SJCRH30 (cell line): Measurements from ENCODE around the gene BEX5. TPM values are rescaled to one million over a fixed set of nuclear protein-coding genes. Genes with fewer than 3 reads are reported as not detected.

ENCODE experiments used
- DNase-seq, 2 experiments: peaks; one replicate each; pipeline ENCODE4 v3.0.0-alpha.2; 2015 to 2020
- H3K27ac ChIP-seq: fragments of 250-450 bp; sonication (Bioruptor Pico); 2 replicates; pipeline ENCODE4 v1.5.1; 2020; ENCODE audit warnings: mild to moderate bottlenecking, moderate library complexity
- H3K27me3 ChIP-seq: fragments of 250-450 bp; sonication (Bioruptor Pico); 2 replicates; pipeline ENCODE4 v1.5.1; 2020; ENCODE audit warnings: mild to moderate bottlenecking, moderate library complexity
- H3K36me3 ChIP-seq: fragments of 250-450 bp; sonication (Bioruptor Pico); 2 replicates; pipeline ENCODE4 v1.5.1; 2020; ENCODE audit warnings: mild to moderate bottlenecking, moderate library complexity
- H3K4me1 ChIP-seq: fragments of 250-450 bp; sonication (Bioruptor Pico); 2 replicates; pipeline ENCODE4 v1.5.1; 2020; ENCODE audit warnings: mild to moderate bottlenecking, moderate library complexity
- H3K4me3 ChIP-seq: fragments of 250-450 bp; sonication (Bioruptor Pico); 2 replicates; pipeline ENCODE4 v1.5.1; 2020; ENCODE audit warnings: mild to moderate bottlenecking, moderate library complexity
- H3K9me3 ChIP-seq: fragments of 250-450 bp; sonication (Bioruptor Pico); replicated peaks from 2 replicates; pipeline ENCODE4 v1.5.1; 2020; ENCODE audit warnings: mild to moderate bottlenecking, moderate library complexity
- total RNA-seq: library from RNA; depleted of rRNA; stranded (reverse); fragments of >200 nt; shearing (Covaris generic); gene quantifications from 2 replicates; pipeline ENCODE4 v1.2.3, GENCODE V29; 2014; rRNA removed

Gene BEX5
- total RNA-seq, 1 experiment from 2014 or later, result not detected

- Histone ChIP-seq H3K27ac (no peak overlapping the region), H3K36me3 (no peaks in the 10 kb centered on the region), H3K27me3 (no peaks in the 10 kb centered on the region), H3K4me1 (no peaks in the 10 kb centered on the region), H3K4me3 (no peak overlapping the region), H3K9me3 (no peaks in the 10 kb centered on the region)
- no peak for DNase-seq
These were observed 42.4 kb downstream of the BEX5 start for GRCh38 chrX:102113367-102113766.

Other genes starting within 250 kb of the BEX5 start
- 0.04 and 0.13 TPM in 2 replicates for gene ZMAT1, start 223.9 kb downstream of the BEX5 start, total RNA-seq
- not detected in 2 replicates for gene TCEAL2, start 30.3 kb downstream of the BEX5 start, total RNA-seq
- not detected in 2 replicates for gene TCEAL6, start 13.5 kb downstream of the BEX5 start, total RNA-seq
- 0.08 TPM in 1 of 2 replicates, not detected in the other for gene TCP11X1, start 59.3 kb upstream of the BEX5 start, total RNA-seq
- not detected in 2 replicates for gene NXF2, start 91.2 kb upstream of the BEX5 start, total RNA-seq